OCI-LY3 (cell line): ENCODE measurements around the gene BUD13.

Experiments used
- H2AFZ ChIP-seq: fragments of 200-600, 300-600 bp; shearing (Covaris generic); 2 replicates; pipeline ENCODE4 v1.6.0; 2014; ENCODE audit warnings: antibody characterized with exemption, low read depth, low read length
- H3K27ac ChIP-seq: fragments of 200-600, 300-600 bp; sonication (generic); 2 replicates; pipeline ENCODE4 v1.5.1; 2014; ENCODE audit warnings: mild to moderate bottlenecking, low read length, moderate library complexity, mixed read lengths
- H3K27me3 ChIP-seq: fragments of 200-600, 300-600 bp; sonication (generic); 2 replicates; pipeline ENCODE4 v1.6.1; 2014; ENCODE audit warnings: low read depth, low read length, mixed read lengths
- H3K36me3 ChIP-seq: fragments of 200-600, 300-600 bp; sonication (generic); replicated peaks from 2 replicates; pipeline ENCODE3; 2014; ENCODE audit warnings: low read depth, low read length, mixed read lengths
- H3K4me1 ChIP-seq: fragments of 300-600, 200-600 bp; sonication (generic); 2 replicates; pipeline ENCODE4 v1.6.1; 2014; ENCODE audit warnings: low read length, mixed read lengths
- H3K4me2 ChIP-seq: fragments of 200-600, 300-600 bp; sonication (generic); 2 replicates; pipeline ENCODE4 v1.6.1; 2014; ENCODE audit warnings: low read length, mixed read lengths
- H3K4me3 ChIP-seq: fragments of 300-600, 200-600 bp; sonication (generic); 2 replicates; pipeline ENCODE4 v1.5.1; 2014; ENCODE audit warnings: antibody characterized with exemption, mild to moderate bottlenecking, low read length, moderate library complexity
- H3K79me2 ChIP-seq: fragments of 300-600, 200-600 bp; shearing (Covaris generic); 2 replicates; pipeline ENCODE4 v1.6.1; 2014; ENCODE audit warnings: mild to moderate bottlenecking, low read length, mixed read lengths
- H3K9ac ChIP-seq: fragments of 300-600, 200-600 bp; shearing (Covaris generic); 2 replicates; pipeline ENCODE4 v1.6.0; 2014; ENCODE audit warnings: mild to moderate bottlenecking, low read length, moderate library complexity
- H3K9me3 ChIP-seq: fragments of 200-600, 300-600 bp; shearing (Covaris generic); 2 replicates; pipeline ENCODE4 v1.6.1; 2014; ENCODE audit warnings: low read length, mixed read lengths; ENCODE audit not compliant: insufficient read depth
- H4K20me1 ChIP-seq: fragments of 200-600, 300-600 bp; sonication (generic); 2 replicates; pipeline ENCODE4 v1.6.1; 2016; ENCODE audit warnings: low read length, mixed read lengths; ENCODE audit not compliant: insufficient read depth
- EZH2phosphoT487 ChIP-seq: fragments of 200-600 bp; shearing (Covaris generic); IDR thresholded peaks from 2 replicates; pipeline ENCODE4 v1.6.1; 2018; ENCODE audit warnings: antibody characterized with exemption, mixed run types, low read depth
- TF ChIP-seq, protein P1 (sequence below): fragments of 200-600, 300-600 bp; sonication (generic); IDR thresholded peaks from 2 replicates; pipeline ENCODE4 v1.5.1; 2014; ENCODE audit warnings: antibody characterized with exemption, low read length, low read depth

BUD13 gene

DNA sequence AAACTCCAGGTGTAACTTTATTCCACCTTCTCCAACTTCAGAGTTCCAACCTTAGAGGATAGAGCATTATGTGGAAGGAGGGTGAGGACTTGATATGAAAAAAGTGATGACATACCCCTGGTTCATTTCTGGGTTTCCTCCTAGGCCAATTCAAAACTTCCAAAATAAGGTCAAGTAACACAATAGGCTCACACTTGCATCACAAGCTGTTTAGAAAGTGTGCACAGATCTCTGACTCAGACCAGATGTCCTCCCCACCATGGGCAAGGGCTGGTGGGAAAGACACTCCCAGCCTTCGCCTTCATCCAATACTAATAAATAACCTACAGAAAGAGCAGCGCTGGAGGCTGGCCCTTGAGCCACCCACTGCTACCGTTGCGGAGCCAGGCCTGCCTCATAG lies 5.8 kb upstream of the BUD13 start:
- no peaks in the 10 kb centered on the region; the same call in 1 of the 2 replicates for H4K20me1 ChIP-seq
- no peak overlapping the region for H3K27ac ChIP-seq
- no peaks in the 10 kb centered on the region for H3K27me3 ChIP-seq
- peaks cover 57% of the 10 kb centered on the region for H3K36me3 ChIP-seq
- H3K9ac ChIP-seq, result no peak overlapping the region
- TF ChIP-seq, protein P1, sequence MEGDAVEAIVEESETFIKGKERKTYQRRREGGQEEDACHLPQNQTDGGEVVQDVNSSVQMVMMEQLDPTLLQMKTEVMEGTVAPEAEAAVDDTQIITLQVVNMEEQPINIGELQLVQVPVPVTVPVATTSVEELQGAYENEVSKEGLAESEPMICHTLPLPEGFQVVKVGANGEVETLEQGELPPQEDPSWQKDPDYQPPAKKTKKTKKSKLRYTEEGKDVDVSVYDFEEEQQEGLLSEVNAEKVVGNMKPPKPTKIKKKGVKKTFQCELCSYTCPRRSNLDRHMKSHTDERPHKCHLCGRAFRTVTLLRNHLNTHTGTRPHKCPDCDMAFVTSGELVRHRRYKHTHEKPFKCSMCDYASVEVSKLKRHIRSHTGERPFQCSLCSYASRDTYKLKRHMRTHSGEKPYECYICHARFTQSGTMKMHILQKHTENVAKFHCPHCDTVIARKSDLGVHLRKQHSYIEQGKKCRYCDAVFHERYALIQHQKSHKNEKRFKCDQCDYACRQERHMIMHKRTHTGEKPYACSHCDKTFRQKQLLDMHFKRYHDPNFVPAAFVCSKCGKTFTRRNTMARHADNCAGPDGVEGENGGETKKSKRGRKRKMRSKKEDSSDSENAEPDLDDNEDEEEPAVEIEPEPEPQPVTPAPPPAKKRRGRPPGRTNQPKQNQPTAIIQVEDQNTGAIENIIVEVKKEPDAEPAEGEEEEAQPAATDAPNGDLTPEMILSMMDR, result no peak
- TF ChIP-seq EZH2phosphoT487, result no peak
- no peak overlapping the region for H3K4me3 ChIP-seq
- no peak overlapping the region for H3K4me2 ChIP-seq
- no peaks in the 10 kb centered on the region for H3K9me3 ChIP-seq
- H3K4me1 ChIP-seq, result peaks cover 8% of the 10 kb centered on the region
- H3K79me2 ChIP-seq, result no peaks in the 10 kb centered on the region
- H2AFZ ChIP-seq, result no peak overlapping the region

DNA sequence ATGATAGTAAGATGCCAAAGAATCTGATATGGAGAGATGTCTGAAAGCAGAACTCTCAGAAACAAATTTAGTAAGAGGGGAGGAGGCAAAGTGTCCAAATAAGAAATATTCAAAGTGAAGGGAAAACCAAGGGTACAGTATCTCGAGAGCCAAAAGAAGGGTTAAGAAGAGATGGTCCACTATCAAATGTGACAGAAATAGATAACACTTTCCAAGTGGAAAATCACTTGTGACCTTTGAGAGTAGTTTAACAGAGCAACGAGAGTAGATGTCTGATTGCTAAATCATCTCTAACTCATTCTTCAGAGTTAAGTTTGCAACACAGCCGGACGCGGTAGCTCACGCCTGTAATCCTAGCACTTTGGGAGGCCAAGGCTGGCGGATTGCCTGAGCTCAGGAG lies 4.3 kb upstream of the BUD13 start:
- H3K27ac ChIP-seq, result no peak overlapping the region
- no peaks in the 10 kb centered on the region for H3K27me3 ChIP-seq
- no peaks in the 10 kb centered on the region for H3K9me3 ChIP-seq
- H4K20me1 ChIP-seq, result no peaks in the 10 kb centered on the region; the same call in 1 of the 2 replicates
- no peak overlapping the region for H3K9ac ChIP-seq
- no peak overlapping the region for H2AFZ ChIP-seq
- peaks cover 10% of the 10 kb centered on the region for H3K4me1 ChIP-seq
- TF ChIP-seq, protein P1, result no peak
- TF ChIP-seq EZH2phosphoT487, result no peak
- peaks cover 7% of the 10 kb centered on the region for H3K79me2 ChIP-seq
- H3K36me3 ChIP-seq, result peaks cover 43% of the 10 kb centered on the region
- no peak overlapping the region for H3K4me3 ChIP-seq
- H3K4me2 ChIP-seq, result no peak overlapping the region

DNA sequence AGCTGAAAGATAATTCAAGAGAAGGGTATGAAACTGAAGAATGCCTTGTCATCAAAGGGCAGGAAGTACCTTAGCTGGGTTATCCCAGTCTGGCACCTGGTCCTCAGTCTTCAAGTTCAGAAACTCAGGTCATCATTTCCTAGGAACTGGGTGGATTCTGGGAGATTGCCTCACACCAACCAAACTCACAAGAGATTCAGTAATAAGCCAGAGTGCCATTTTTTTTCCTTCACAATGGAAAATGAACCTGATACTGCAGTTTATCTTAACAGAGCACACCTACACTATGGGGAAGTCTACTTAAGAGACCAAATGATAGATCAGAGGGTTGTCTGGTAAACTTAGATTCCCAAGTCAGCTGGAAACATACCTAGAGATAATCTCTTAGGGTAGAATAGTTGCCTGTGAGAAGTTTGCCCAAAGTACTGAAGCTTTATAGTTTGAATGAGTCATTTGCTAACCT lies 3.8 kb upstream of the BUD13 start:
- H3K4me1 ChIP-seq, result peaks cover 15% of the 10 kb centered on the region
- peaks cover 12% of the 10 kb centered on the region for H3K79me2 ChIP-seq
- no peak overlapping the region for H3K4me3 ChIP-seq
- H3K9ac ChIP-seq, result no peak overlapping the region
- peaks cover 41% of the 10 kb centered on the region for H3K36me3 ChIP-seq
- no peak overlapping the region for H2AFZ ChIP-seq
- no peak overlapping the region for H3K27ac ChIP-seq
- no peaks in the 10 kb centered on the region for H3K27me3 ChIP-seq
- H3K9me3 ChIP-seq, result no peaks in the 10 kb centered on the region
- H4K20me1 ChIP-seq, result no peaks in the 10 kb centered on the region; the same call in 1 of the 2 replicates
- no peak overlapping the region for H3K4me2 ChIP-seq
- TF ChIP-seq EZH2phosphoT487, result no peak
- TF ChIP-seq, protein P1, result no peak

DNA sequence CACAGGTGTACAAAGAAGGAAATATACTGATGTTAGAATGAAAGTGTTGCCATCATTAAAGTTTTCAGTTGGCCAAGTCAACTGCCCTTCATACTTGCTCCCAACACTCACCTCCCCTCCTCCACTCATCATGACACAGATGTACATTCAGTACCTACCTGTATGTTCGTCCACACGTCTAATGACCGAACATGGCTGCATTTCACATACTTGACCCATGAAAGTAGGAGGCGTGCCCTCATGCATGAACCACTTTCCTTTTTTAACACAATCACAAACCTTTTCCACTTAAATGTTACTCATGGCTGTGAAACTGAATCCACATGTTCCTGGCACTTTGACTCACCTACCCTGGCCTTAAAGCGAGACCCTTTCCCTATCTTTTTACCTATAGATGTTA lies 3.2 kb upstream of the BUD13 start:
- peaks cover 20% of the 10 kb centered on the region for H3K4me1 ChIP-seq
- H3K79me2 ChIP-seq, result peaks cover 18% of the 10 kb centered on the region
- no peaks in the 10 kb centered on the region for H3K9me3 ChIP-seq
- H3K27ac ChIP-seq, result no peak overlapping the region
- H3K4me2 ChIP-seq, result no peak overlapping the region
- H3K4me3 ChIP-seq, result no peak overlapping the region
- no peak overlapping the region for H2AFZ ChIP-seq
- no peaks in the 10 kb centered on the region for H3K27me3 ChIP-seq
- peaks cover 36% of the 10 kb centered on the region for H3K36me3 ChIP-seq
- TF ChIP-seq, protein P1, result no peak
- TF ChIP-seq EZH2phosphoT487, result no peak
- H3K9ac ChIP-seq, result no peak overlapping the region
- no peaks in the 10 kb centered on the region; the same call in 1 of the 2 replicates for H4K20me1 ChIP-seq
